ENCODE results near the gene CRHR1.

Gene CRHR1

DNA sequence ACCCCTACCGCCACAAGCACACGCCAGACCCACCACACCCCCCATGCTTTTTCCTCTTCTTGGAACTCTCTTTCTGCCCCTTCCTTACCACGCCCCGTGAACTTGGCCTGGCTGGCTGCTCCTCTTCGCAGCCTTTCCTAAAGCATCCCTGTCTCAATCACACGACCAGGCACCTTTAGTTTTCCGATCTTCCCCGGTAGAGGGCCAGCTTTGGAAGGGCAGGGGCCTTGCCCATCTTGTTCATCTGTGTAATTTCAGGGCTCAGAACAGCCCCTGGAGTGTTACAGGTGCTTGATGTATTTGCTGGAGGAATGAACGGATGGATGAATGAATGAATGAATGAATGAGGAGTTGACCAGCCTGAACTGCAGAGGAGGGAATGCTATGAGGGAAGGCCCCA, 64.3 kb downstream of the CRHR1 start:
- Histone ChIP-seq H4K20me1 (ENCODE audit: low read depth, low read length) (no peaks in the 10 kb centered on the region), H3F3A (ENCODE audit: insufficient read depth) (no peaks in the 10 kb centered on the region), H3K9me3 (ENCODE audit: insufficient read depth, low read length) (no peaks in the 10 kb centered on the region), H3K79me2 (ENCODE audit: insufficient read depth, low read length) (no peaks in the 10 kb centered on the region), H3K9ac (ENCODE audit: low read length) (no peak overlapping the region), H3K4me3 (ENCODE audit: insufficient read depth, low read length, poor library complexity, severe bottlenecking) (no peak overlapping the region), H2AFZ (ENCODE audit: low read depth, low read length, severe bottlenecking) (no peak overlapping the region), H3K4me2 (ENCODE audit: low read depth, low read length, poor library complexity, severe bottlenecking) (no peak overlapping the region), H3K27me3 (ENCODE audit: low read length) (no peaks in the 10 kb centered on the region), H3K36me3 (ENCODE audit: low read length) (no peaks in the 10 kb centered on the region), H3K9me2 (replicated peaks; ENCODE audit: insufficient read depth, low read length) (no peaks in the 10 kb centered on the region), H3K27ac (ENCODE audit: low read depth, low read length) (no peak overlapping the region)
- TF ChIP-seq, protein P1, sequence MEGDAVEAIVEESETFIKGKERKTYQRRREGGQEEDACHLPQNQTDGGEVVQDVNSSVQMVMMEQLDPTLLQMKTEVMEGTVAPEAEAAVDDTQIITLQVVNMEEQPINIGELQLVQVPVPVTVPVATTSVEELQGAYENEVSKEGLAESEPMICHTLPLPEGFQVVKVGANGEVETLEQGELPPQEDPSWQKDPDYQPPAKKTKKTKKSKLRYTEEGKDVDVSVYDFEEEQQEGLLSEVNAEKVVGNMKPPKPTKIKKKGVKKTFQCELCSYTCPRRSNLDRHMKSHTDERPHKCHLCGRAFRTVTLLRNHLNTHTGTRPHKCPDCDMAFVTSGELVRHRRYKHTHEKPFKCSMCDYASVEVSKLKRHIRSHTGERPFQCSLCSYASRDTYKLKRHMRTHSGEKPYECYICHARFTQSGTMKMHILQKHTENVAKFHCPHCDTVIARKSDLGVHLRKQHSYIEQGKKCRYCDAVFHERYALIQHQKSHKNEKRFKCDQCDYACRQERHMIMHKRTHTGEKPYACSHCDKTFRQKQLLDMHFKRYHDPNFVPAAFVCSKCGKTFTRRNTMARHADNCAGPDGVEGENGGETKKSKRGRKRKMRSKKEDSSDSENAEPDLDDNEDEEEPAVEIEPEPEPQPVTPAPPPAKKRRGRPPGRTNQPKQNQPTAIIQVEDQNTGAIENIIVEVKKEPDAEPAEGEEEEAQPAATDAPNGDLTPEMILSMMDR (IDR thresholded peaks at IDR 0.05; ENCODE audit: insufficient read depth, low read length, poor library complexity, severe bottlenecking) = no peak

DNA sequence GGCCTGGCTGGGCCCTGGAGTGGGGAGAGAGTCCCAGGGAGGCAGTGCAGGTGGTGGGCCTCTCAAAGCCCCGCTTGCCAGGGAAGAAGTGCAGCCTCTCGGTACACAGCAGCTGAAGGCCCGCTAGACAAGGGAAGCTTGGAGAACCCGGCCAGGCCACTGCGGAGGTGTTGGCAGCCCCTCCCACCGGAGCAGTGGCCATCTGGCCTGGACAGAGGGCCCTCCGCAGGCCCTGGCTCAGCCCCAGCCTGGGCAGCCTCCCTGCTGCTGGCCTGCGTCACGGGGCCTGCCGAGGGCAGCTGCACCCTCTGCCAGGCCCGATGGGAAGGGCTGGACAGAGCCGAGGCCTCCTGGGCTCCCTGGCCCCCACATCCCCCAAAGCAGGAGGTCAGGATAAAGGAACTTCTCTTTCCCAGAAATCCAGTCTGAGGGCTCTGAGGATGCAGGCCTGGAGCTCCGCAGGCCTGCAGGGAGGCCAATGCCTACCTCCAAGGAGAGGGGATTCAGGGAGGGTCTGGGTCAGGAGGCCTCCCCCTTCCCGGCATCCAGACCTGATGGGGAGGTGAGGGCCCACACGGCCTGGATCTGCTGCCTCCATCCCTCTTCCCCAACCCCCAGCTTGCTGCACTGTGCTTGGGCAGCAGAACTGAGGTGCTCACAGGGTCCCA, 64.9 kb downstream of the CRHR1 start:
- H3K9ac ChIP-seq (ENCODE audit: low read length) = no peak overlapping the region
- no peak overlapping the region for H3K4me3 ChIP-seq (ENCODE audit: insufficient read depth, low read length, poor library complexity, severe bottlenecking)
- no peaks in the 10 kb centered on the region for H3K79me2 ChIP-seq (ENCODE audit: insufficient read depth, low read length)
- H3K4me2 ChIP-seq (ENCODE audit: low read depth, low read length, poor library complexity, severe bottlenecking) = no peak overlapping the region
- no peaks in the 10 kb centered on the region for H3K9me2 ChIP-seq (replicated peaks; ENCODE audit: insufficient read depth, low read length)
- H3K9me3 ChIP-seq (ENCODE audit: insufficient read depth, low read length) = no peaks in the 10 kb centered on the region
- no peak overlapping the region for H2AFZ ChIP-seq (ENCODE audit: low read depth, low read length, severe bottlenecking)
- H3F3A ChIP-seq (ENCODE audit: insufficient read depth) = no peaks in the 10 kb centered on the region
- H3K27ac ChIP-seq (ENCODE audit: low read depth, low read length) = no peak overlapping the region
- H3K27me3 ChIP-seq (ENCODE audit: low read length) = no peaks in the 10 kb centered on the region
- TF ChIP-seq, protein P1 (IDR thresholded peaks at IDR 0.05; ENCODE audit: insufficient read depth, low read length, poor library complexity, severe bottlenecking) = no peak
- TF ChIP-seq EZH2phosphoT487 (conservative IDR thresholded peaks at IDR 0.05; ENCODE audit: low read length) = no peak
- H3K36me3 ChIP-seq (ENCODE audit: low read length) = no peaks in the 10 kb centered on the region
- H4K20me1 ChIP-seq (ENCODE audit: low read depth, low read length) = no peaks in the 10 kb centered on the region

DNA sequence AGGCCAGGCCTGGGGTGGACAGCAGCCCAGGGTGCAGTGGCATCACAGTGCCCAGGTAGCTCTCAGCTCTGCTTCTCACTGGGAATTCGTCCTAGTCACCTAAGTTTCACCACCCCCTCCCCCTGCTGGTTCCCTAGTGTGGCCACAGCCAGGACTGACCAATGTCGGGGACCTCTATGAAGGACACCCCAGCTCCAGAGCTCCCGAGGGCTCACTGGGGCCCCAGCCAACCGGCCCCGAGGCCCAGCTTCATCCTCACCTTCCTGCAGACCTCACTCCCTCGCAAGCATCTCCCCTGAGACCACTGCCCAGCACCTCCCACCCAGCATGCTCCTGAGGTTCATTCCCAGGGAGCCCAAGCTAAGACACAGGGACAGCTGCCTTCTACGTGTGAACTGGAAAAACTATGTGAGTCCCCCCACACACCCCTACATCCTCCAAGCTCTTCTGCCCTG, 65.4 kb downstream of the CRHR1 start:
- Histone ChIP-seq H3K36me3 (ENCODE audit: low read length) (no peaks in the 10 kb centered on the region), H3K9me2 (replicated peaks; ENCODE audit: insufficient read depth, low read length) (no peaks in the 10 kb centered on the region), H3K27ac (ENCODE audit: low read depth, low read length) (no peak overlapping the region), H3K4me3 (ENCODE audit: insufficient read depth, low read length, poor library complexity, severe bottlenecking) (no peak overlapping the region), H4K20me1 (ENCODE audit: low read depth, low read length) (no peaks in the 10 kb centered on the region), H3K4me2 (ENCODE audit: low read depth, low read length, poor library complexity, severe bottlenecking) (no peak overlapping the region), H3K27me3 (ENCODE audit: low read length) (no peaks in the 10 kb centered on the region), H3F3A (ENCODE audit: insufficient read depth) (no peaks in the 10 kb centered on the region), H2AFZ (ENCODE audit: low read depth, low read length, severe bottlenecking) (no peak overlapping the region), H3K9ac (ENCODE audit: low read length) (no peak overlapping the region), H3K9me3 (ENCODE audit: insufficient read depth, low read length) (no peaks in the 10 kb centered on the region), H3K79me2 (ENCODE audit: insufficient read depth, low read length) (no peaks in the 10 kb centered on the region)
- TF ChIP-seq, protein P1 (IDR thresholded peaks at IDR 0.05; ENCODE audit: insufficient read depth, low read length, poor library complexity, severe bottlenecking) = no peak
- no peak for TF ChIP-seq EZH2phosphoT487 (conservative IDR thresholded peaks at IDR 0.05; ENCODE audit: low read length)
